Left lung (tissue), 10 donors: ENCODE results near the gene MEIS3. TPM values are rescaled to one million over a fixed set of nuclear protein-coding genes. Genes with fewer than 3 reads are reported as not detected.

ENCODE experiments used
- ATAC-seq: fragments of 200-7000 bp; cut with Tn5 transposase; one replicate; pipeline ENCODE4 v1.9.1; 2020; ENCODE audit warnings: moderate library complexity
- DNase-seq, 4 donors: peaks; one replicate each; pipeline ENCODE4 v3.0.0-alpha.2; 2013 to 2020
- H3K27ac ChIP-seq, 2 donors: fragments of 200-600 bp; sonication (generic) in 1 of 2; one replicate each; pipeline versions ENCODE4 v1.5.0 to v1.8.0; 2020 to 2021
- H3K27me3 ChIP-seq, 2 donors: fragments of 200-600 bp; sonication (generic) in 1 of 2; one replicate each; pipeline versions ENCODE4 v1.5.0 to v1.8.0; 2020 to 2021
- H3K36me3 ChIP-seq, 2 donors: fragments of 200-600 bp; sonication (generic) in 1 of 2; one replicate each; pipeline versions ENCODE4 v1.5.0 to v1.8.0; 2020 to 2021
- H3K4me1 ChIP-seq, 2 donors: fragments of 200-600 bp; one replicate each; pipeline ENCODE4 v1.8.0; 2021
- H3K4me3 ChIP-seq, 2 donors: fragments of 200-600 bp; sonication (generic) in 1 of 2; one replicate each; pipeline versions ENCODE4 v1.5.0 to v1.8.0; 2020 to 2021; ENCODE audit warnings: mild to moderate bottlenecking in 1 of 2
- H3K9me3 ChIP-seq, 2 donors: fragments of 200-600 bp; sonication (generic) in 1 of 2; one replicate each; pipeline versions ENCODE4 v1.5.0 to v1.8.0; 2020 to 2021
- CTCF ChIP-seq, 2 donors: fragments of 200-600 bp; sonication (generic) in 1 of 2; IDR thresholded peaks; one replicate each; pipeline versions ENCODE4 v1.5.0 to v1.8.0; 2021; ENCODE audit warnings: antibody characterized with exemption in 2 of 2
- intact Hi-C, 2 donors: fragments of 100-400 bp; cut with DNase I; formaldehyde crosslinking; loops; one replicate each; pipeline versions ENCODE4 v1.11.2 to v1.14.2; 2022
- polyA plus RNA-seq, 6 donors: library from polyadenylated mRNA; unstranded; fragments of 120-200 nt; gene quantifications; one replicate each; pipeline ENCODE4 v1.2.1, GENCODE V29; 2013; ENCODE audit not compliant: insufficient read length in 6 of 6
- total RNA-seq, 2 donors: library from RNA; stranded (reverse); fragmentation: NEBNext Ultra II Directional; extraction: Animal tissue kit (Norgen Biotek cat#: 25700); gene quantifications; one replicate each; pipeline ENCODE4 v1.2.1, GENCODE V29; 2021
- donor health status: DM: no; HTN: yes; CAD: no.
- donor health status: DM: no; HTN: no; CAD: no.

Gene MEIS3
- total and polyA plus RNA-seq, 8 donors: 6.7 to 30.2 (median 23.8) TPM

- Histone ChIP-seq H3K4me3 (no peak overlapping the region), H3K9me3 (no peaks in the 10 kb centered on the region), H3K27ac (no peak overlapping the region), H3K27me3 (peaks cover 20 to 100% of the 10 kb centered on the region in 2 donors), H3K4me1 (peaks cover 14 to 26% of the 10 kb centered on the region in 2 donors), H3K36me3 (no peaks in the 10 kb centered on the region)
- intact Hi-C loops: loop anchor here in 1 of 2 donors (10.0 kb wide), 1 partner anchor 272 kb away; no protein-coding TSS in a partner anchor
- no peak for TF ChIP-seq CTCF (IDR thresholded peaks at IDR 0.05)
- no peak for ATAC-seq
- DNase-seq: no peak
Observed at GRCh38 chr19:47432499-47432898, 13.2 kb upstream of the MEIS3 start.

GRCh38 chr19:47432091-47432490 lies 12.8 kb upstream of the MEIS3 start:
- ATAC-seq: no peak
- H3K4me1 ChIP-seq: peaks cover 14 to 30% of the 10 kb centered on the region in 2 donors
- no peak overlapping the region for H3K4me3 ChIP-seq
- H3K27ac ChIP-seq: no peak overlapping the region
- no peaks in the 10 kb centered on the region for H3K9me3 ChIP-seq
- peaks cover 20 to 100% of the 10 kb centered on the region in 2 donors for H3K27me3 ChIP-seq
- H3K36me3 ChIP-seq: no peaks in the 10 kb centered on the region
- TF ChIP-seq CTCF (IDR thresholded peaks at IDR 0.05): no peak
- intact Hi-C loops: loop anchor here in 1 of 2 donors (10.0 kb wide), 1 partner anchor 273 kb away; no protein-coding TSS in a partner anchor
- no peak for DNase-seq

GRCh38 chr19:47430041-47430802 lies 10.9 kb upstream of the MEIS3 start:
- no peaks in the 10 kb centered on the region for H3K9me3 ChIP-seq
- peaks cover 14 to 27% of the 10 kb centered on the region in 2 donors for H3K4me1 ChIP-seq
- ATAC-seq (peak; percentile 51), DNase-seq (peak in 2 of 4 donors; percentile 48 to 51)
- H3K27ac ChIP-seq: no peak overlapping the region
- peak; percentile 33 to 43 for TF ChIP-seq CTCF (IDR thresholded peaks at IDR 0.05)
- H3K27me3 ChIP-seq: peaks cover 20 to 100% of the 10 kb centered on the region in 2 donors
- H3K36me3 ChIP-seq: no peaks in the 10 kb centered on the region
- no peak overlapping the region for H3K4me3 ChIP-seq
- intact Hi-C loops: loop anchor here in 1 of 2 donors (10.0 kb wide), 1 partner anchor 275 kb away; no protein-coding TSS in a partner anchor

GRCh38 chr19:47429140-47429793 lies 9.9 kb upstream of the MEIS3 start:
- no peaks in the 10 kb centered on the region for H3K36me3 ChIP-seq
- TF ChIP-seq CTCF (IDR thresholded peaks at IDR 0.05): no peak
- no peak overlapping the region for H3K27ac ChIP-seq
- H3K9me3 ChIP-seq: no peaks in the 10 kb centered on the region
- no peak overlapping the region for H3K4me3 ChIP-seq
- H3K4me1 ChIP-seq: peaks cover 14 to 27% of the 10 kb centered on the region in 2 donors
- ATAC-seq: no peak
- intact Hi-C loops: no loop called here
- no peak for DNase-seq
- peaks cover 20 to 100% of the 10 kb centered on the region in 2 donors for H3K27me3 ChIP-seq
